K562 (cell line): ENCODE results near the gene JMJD1C. TPM values are rescaled to one million over a fixed set of nuclear protein-coding genes. Genes with fewer than 3 reads are reported as not detected.
A peak's percentile ranks its signal among the peaks of the same experiment; 100 is the strongest.

Source experiments
- HNRNPLL ChIP-seq: fragments of 200-400 bp; formaldehyde crosslinking; IDR thresholded peaks from 2 replicates; pipeline ENCODE4 v1.6.1; 2017; ENCODE audit warnings: low read length, low read depth, mild to moderate bottlenecking; ENCODE audit not compliant: poor library complexity, severe bottlenecking
- RBFOX2 ChIP-seq: fragments of 200-400 bp; formaldehyde crosslinking; IDR thresholded peaks from 2 replicates; pipeline ENCODE4 v1.6.1; 2017; ENCODE audit warnings: low read depth, mild to moderate bottlenecking, low read length, moderate library complexity
- SMC3 ChIP-seq: conservative IDR thresholded peaks from 2 replicates; pipeline ENCODE4 v1.6.1; 2011; ENCODE audit warnings: low read depth, low read length, improper control_type of control experiment; ENCODE audit not compliant: insufficient read depth
- TBL1XR1 ChIP-seq, 2 experiments: IDR thresholded peaks; 2 replicates each; pipeline ENCODE4 v1.6.1; 2012; ENCODE audit warnings: improper control_type of control experiment in 2 of 2, low read length in 2 of 2, mild to moderate bottlenecking in 1 of 2
- THRB ChIP-seq: fragments of 450-650 bp; formaldehyde crosslinking; conservative IDR thresholded peaks from 2 replicates; pipeline ENCODE4 v1.4.0; 2022; ENCODE audit warnings: mild to moderate bottlenecking, missing genetic modification characterization
- ZNF263 ChIP-seq: sonication (generic); formaldehyde crosslinking; IDR thresholded peaks from 2 replicates; pipeline ENCODE4 v1.8.0; 2022; ENCODE audit warnings: mild to moderate bottlenecking, missing genetic modification reagents, borderline replicate concordance
- ZNF277 ChIP-seq: fragments of 250-450 bp; sonication (Bioruptor Pico); IDR thresholded peaks from 2 replicates; pipeline ENCODE4 v1.8.0; 2022; ENCODE audit warnings: inconsistent platforms, mild to moderate bottlenecking, moderate library complexity, borderline replicate concordance
- ZNF780A ChIP-seq: fragments of 250-450 bp; sonication (Bioruptor Pico); IDR thresholded peaks from 2 replicates; pipeline ENCODE4 v1.5.0; 2021; ENCODE audit warnings: mild to moderate bottlenecking
- polyA plus RNA-seq, 8 experiments: library from polyadenylated mRNA; depleted of rRNA in 4 of 8; stranded (reverse) in 5 of 8; unstranded in 3 of 8; fragments of >200 nt; fragmentation: Nextera tagmentation in 2 of 8; fragmentation: Illumina TruSeq in 1 of 8; extraction: Ambion mirVana in 2 of 8; extraction: Trizol in 1 of 8; gene quantifications; 2 replicates each; pipeline versions ENCODE4 v1.2.1 to v1.2.3, GENCODE V29; 2011 to 2014; ENCODE audit warnings: inconsistent platforms in 1 of 8, missing spikeins in 1 of 8
- total RNA-seq, 7 experiments: library from RNA; depleted of rRNA in 6 of 7; stranded (reverse); fragments of >200 nt in 6 of 7; fragmentation: Illumina TruSeq in 2 of 7; extraction: Trizol in 2 of 7; gene quantifications; 2 replicates each; pipeline versions ENCODE4 v1.2.1 to v1.2.3, GENCODE V29; 2011 to 2021; ENCODE audit warnings: low replicate concordance in 1 of 7

Gene JMJD1C
- total and polyA plus RNA-seq, 9 of the 15 experiments (the other 6 are each of a cell fraction or from before 2014, with no cell fraction given) = 25.3 to 68.0 (median 47.2) TPM

GRCh38 chr10:63262430-63263073 is 203.2 kb downstream of the JMJD1C start (continued):
- TF ChIP-seq ZNF780A (CRISPR knock-in tag) (no peak), RBFOX2 (0 out of 2 replicates have a peak, but pooled peaks have one; percentile 3), ZNF277 (CRISPR knock-in tag) (no peak), THRB (CRISPR knock-in tag) (no peak), HNRNPLL (no peak), TBL1XR1 (IDR thresholded peaks at IDR 0.05; ENCODE audit: low read length in 2 of 2) (no peak), ZNF263 (CRISPR knock-in tag) (no peak), SMC3 (no peak)
